PC-3 (cell line): Measurements from ENCODE around the gene KCNJ9. TPM values are rescaled to one million over a fixed set of nuclear protein-coding genes. Genes with fewer than 3 reads are reported as not detected.

Source experiments
- ATAC-seq: fragments of 200-7000 bp; cut with Tn5 transposase; 2 replicates; pipeline ENCODE4 v1.9.1; 2020; ENCODE audit warnings: mild to moderate bottlenecking, moderate library complexity
- BruUV-seq: library from RNA; stranded (reverse); fragments of 400-500 nt; replicated peaks from 2 replicates; lab custom pipeline; 2021; lab: Mats Ljungman, UMichigan
- CTCF ChIA-PET: fragments of 300-600 bp; sonication (Branson Sonifier 250); formaldehyde crosslinking; loops from one replicate; lab custom pipeline; 2022; ENCODE audit warnings: antibody characterized with exemption; lab: Charles Lee
- POLR2A ChIA-PET: fragments of 300-600 bp; sonication (Branson Sonifier 250); formaldehyde crosslinking; loops from one replicate; lab custom pipeline; 2022; ENCODE audit warnings: antibody characterized with exemption; ENCODE audit not compliant: unreplicated experiment; lab: Charles Lee
- DNase-seq: peaks from one replicate; pipeline ENCODE4 v3.0.0-alpha.2; 2015
- H2AFZ ChIP-seq: fragments of 300-600 bp; sonication (generic); 2 replicates; pipeline ENCODE4 v1.6.0; 2016; ENCODE audit warnings: antibody characterized with exemption, low read length
- H3F3A ChIP-seq: fragments of 300-600 bp; sonication (generic); one replicate; pipeline ENCODE4 v1.6.0; 2017; ENCODE audit warnings: antibody characterized with exemption, low read length, control low read depth, mild to moderate bottlenecking; ENCODE audit not compliant: unreplicated experiment
- H3K27ac ChIP-seq: fragments of 300-600 bp; sonication (generic); 2 replicates; pipeline ENCODE4 v1.5.1; 2016; ENCODE audit warnings: mild to moderate bottlenecking, low read length
- H3K27me3 ChIP-seq: fragments of 300-600 bp; sonication (generic); 2 replicates; pipeline ENCODE4 v1.6.1; 2016; ENCODE audit warnings: low read length, mixed read lengths
- H3K36me3 ChIP-seq: fragments of 300-600 bp; sonication (generic); 2 replicates; pipeline ENCODE4 v1.6.1; 2016; ENCODE audit warnings: low read depth, mixed run types, low read length, mixed read lengths
- H3K4me1 ChIP-seq: fragments of 300-600 bp; sonication (generic); 2 replicates; pipeline ENCODE4 v1.5.1; 2016; ENCODE audit warnings: low read length; ENCODE audit not compliant: insufficient read depth
- H3K4me2 ChIP-seq: fragments of 300-600 bp; sonication (generic); 2 replicates; pipeline ENCODE4 v1.6.0; 2016; ENCODE audit warnings: low read length
- H3K4me3 ChIP-seq: fragments of 300-600 bp; sonication (generic); 2 replicates; pipeline ENCODE4 v1.5.1; 2016; ENCODE audit warnings: mild to moderate bottlenecking, low read length, mixed read lengths
- H3K79me2 ChIP-seq: fragments of 300-600 bp; sonication (generic); 2 replicates; pipeline ENCODE4 v1.6.1; 2017; ENCODE audit warnings: low read length, mixed read lengths
- H3K9ac ChIP-seq: fragments of 300-600 bp; sonication (generic); 2 replicates; pipeline ENCODE4 v1.6.0; 2016; ENCODE audit warnings: mild to moderate bottlenecking, low read length
- H3K9me2 ChIP-seq: fragments of 300-600 bp; sonication (generic); replicated peaks from 2 replicates; pipeline ENCODE4 v1.6.1; 2016; ENCODE audit warnings: mixed run types, low read length, mixed read lengths
- H3K9me3 ChIP-seq: fragments of 300-600 bp; sonication (generic); 2 replicates; pipeline ENCODE4 v1.6.1; 2016; ENCODE audit warnings: low read length, mixed read lengths
- H4K20me1 ChIP-seq: fragments of 300-600 bp; sonication (generic); 2 replicates; pipeline ENCODE4 v1.6.1; 2016; ENCODE audit warnings: low read length, mixed read lengths
- EZH2 ChIP-seq: fragments of 300-600 bp; sonication (generic); IDR thresholded peaks from one replicate; pipeline ENCODE4 v1.6.1; 2017; ENCODE audit warnings: antibody characterized with exemption, mild to moderate bottlenecking, low read length; ENCODE audit not compliant: unreplicated experiment
- EZH2phosphoT487 ChIP-seq: fragments of 300-600 bp; sonication (generic); IDR thresholded peaks from 2 replicates; pipeline ENCODE4 v1.6.1; 2018; ENCODE audit warnings: mild to moderate bottlenecking, antibody characterized with exemption, low read length, borderline replicate concordance
- intact Hi-C: fragments of 100-400 bp; cut with micrococcal nuclease; formaldehyde crosslinking; loops from 2 replicates; pipeline ENCODE4 v1.9.0; 2023
- total RNA-seq: library from RNA; depleted of rRNA; stranded (reverse); fragments of >200 nt; gene quantifications from 2 replicates; pipeline ENCODE4 v1.2.3, GENCODE V29; 2014
- TF ChIP-seq, protein P1 (sequence below): fragments of 300-600 bp; sonication (generic); conservative IDR thresholded peaks from 2 replicates; pipeline ENCODE4 v1.5.1; 2017; ENCODE audit warnings: antibody characterized with exemption, low read depth, mild to moderate bottlenecking, low read length

The KCNJ9 gene
- total RNA-seq, 1 experiment from 2014 or later = not detected

DNA sequence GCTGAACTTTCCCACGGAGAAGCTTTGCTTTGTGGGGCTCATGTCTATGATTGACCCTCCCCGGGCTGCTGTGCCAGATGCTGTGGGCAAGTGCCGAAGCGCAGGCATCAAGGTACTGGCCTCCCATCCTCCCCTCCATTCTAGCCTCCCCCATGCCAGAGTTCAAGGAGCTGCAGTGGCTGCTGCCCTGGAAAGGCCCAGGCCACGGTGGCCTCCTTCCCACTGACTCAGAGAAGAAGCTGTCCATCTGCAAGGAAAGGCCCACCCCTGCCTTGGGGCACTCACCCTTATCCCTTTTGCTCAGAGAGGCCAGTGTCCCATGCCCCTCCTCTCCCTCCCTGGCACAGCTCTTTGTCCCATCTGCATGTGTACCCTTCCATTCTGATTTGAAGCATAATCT lies 49.1 kb downstream of the KCNJ9 start:
- DNase-seq = no peak
- no peaks in the 10 kb centered on the region for H3K9me3 ChIP-seq
- H3K9ac ChIP-seq = no peak overlapping the region
- H3K9me2 ChIP-seq = no peaks in the 10 kb centered on the region
- TF ChIP-seq, protein P1, sequence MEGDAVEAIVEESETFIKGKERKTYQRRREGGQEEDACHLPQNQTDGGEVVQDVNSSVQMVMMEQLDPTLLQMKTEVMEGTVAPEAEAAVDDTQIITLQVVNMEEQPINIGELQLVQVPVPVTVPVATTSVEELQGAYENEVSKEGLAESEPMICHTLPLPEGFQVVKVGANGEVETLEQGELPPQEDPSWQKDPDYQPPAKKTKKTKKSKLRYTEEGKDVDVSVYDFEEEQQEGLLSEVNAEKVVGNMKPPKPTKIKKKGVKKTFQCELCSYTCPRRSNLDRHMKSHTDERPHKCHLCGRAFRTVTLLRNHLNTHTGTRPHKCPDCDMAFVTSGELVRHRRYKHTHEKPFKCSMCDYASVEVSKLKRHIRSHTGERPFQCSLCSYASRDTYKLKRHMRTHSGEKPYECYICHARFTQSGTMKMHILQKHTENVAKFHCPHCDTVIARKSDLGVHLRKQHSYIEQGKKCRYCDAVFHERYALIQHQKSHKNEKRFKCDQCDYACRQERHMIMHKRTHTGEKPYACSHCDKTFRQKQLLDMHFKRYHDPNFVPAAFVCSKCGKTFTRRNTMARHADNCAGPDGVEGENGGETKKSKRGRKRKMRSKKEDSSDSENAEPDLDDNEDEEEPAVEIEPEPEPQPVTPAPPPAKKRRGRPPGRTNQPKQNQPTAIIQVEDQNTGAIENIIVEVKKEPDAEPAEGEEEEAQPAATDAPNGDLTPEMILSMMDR = no peak
- H3K27ac ChIP-seq = no peak overlapping the region
- no TSS peak for BruUV-seq
- ChIA-PET POLR2A (no interaction called here), CTCF (interaction anchor here (0.6 kb wide), 2 partner anchors 112 to 821 kb away, joined by 3 to 13 read pairs; no protein-coding TSS in a partner anchor)
- H3K79me2 ChIP-seq = no peaks in the 10 kb centered on the region
- ATAC-seq = no peak
- no peak overlapping the region for H2AFZ ChIP-seq
- H3K4me3 ChIP-seq = no peak overlapping the region
- peaks cover 25% of the 10 kb centered on the region for H3K4me1 ChIP-seq
- no peaks in the 10 kb centered on the region for H3K27me3 ChIP-seq
- no peaks in the 10 kb centered on the region for H4K20me1 ChIP-seq
- intact Hi-C loops = no loop called here
- H3F3A ChIP-seq = peaks cover 6% of the 10 kb centered on the region
- H3K36me3 ChIP-seq = no peaks in the 10 kb centered on the region
- no peak overlapping the region for H3K4me2 ChIP-seq

DNA sequence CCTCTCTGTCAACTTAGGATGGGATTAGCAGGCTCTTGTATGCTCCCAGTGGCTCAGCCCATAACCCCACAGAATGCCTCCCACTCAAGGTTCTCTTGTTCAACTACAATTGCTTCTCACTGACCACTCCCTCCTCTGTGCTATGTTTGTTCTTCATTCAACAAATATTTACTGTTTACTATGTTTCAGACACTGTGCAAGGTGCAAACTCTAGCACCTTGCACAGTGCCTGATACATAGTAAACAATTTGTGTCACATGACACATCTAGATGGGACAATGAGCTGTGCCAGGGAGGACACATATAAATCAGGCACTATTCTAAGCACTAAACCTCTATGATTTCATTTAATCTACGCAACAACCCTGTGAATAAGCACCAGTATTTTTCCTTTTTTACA lies 49.6 kb downstream of the KCNJ9 start:
- Histone ChIP-seq H2AFZ (no peak overlapping the region), H3K9ac (no peak overlapping the region), H3K4me1 (peaks cover 20% of the 10 kb centered on the region), H3K9me2 (no peaks in the 10 kb centered on the region), H3K79me2 (no peaks in the 10 kb centered on the region), H3F3A (peaks cover 1% of the 10 kb centered on the region), H4K20me1 (no peaks in the 10 kb centered on the region), H3K36me3 (no peaks in the 10 kb centered on the region), H3K4me2 (no peak overlapping the region), H3K27ac (no peak overlapping the region), H3K4me3 (no peak overlapping the region), H3K9me3 (no peaks in the 10 kb centered on the region), H3K27me3 (no peaks in the 10 kb centered on the region)
- ATAC-seq (no peak), DNase-seq (no peak)
- CTCF ChIA-PET = interaction anchor here (0.6 kb wide), 1 partner anchor 111 kb away, joined by 13 read pairs; no protein-coding TSS in a partner anchor
- no TSS peak for BruUV-seq
- POLR2A ChIA-PET = no interaction called here
- no peak for TF ChIP-seq EZH2phosphoT487
- TF ChIP-seq, protein P1 = no peak
- TF ChIP-seq EZH2 = no peak
- intact Hi-C loops = no loop called here

DNA sequence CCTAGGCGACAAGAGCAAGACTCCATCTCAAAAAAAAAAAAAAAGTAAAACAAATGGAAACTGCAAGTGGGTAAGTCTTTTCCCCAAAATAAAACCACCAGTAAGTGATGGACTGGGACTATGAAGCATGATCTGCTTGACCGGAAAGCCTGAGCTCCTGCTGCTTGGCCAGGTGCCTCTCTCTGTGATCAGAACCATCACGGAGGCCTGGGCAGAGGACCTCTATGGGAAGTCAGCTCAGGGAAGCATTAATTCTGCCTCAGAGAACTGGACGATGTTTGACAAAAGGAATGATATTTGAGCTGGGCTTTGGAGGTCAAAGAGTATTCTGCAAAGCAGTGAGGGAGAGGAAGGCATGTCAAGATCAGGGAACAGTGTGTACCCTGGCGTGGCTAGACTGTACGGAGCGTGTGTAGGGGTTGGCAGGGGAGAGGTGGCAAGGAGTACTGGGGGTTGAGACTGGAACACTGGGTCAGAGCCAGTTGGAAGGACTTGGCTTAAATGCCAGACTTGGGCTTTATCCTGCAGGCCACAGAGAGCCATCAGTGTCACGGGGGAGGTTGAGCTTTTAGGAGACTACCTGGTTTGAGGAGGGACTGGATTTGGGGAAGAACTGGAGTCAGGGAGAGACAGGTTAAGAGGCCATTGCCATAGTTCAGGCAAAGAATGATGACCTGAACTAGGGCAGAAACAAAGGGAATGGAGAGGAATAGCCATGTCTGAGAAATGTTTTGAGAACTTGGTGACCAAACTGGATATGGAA lies 50.6 kb downstream of the KCNJ9 start:
- no peak for TF ChIP-seq EZH2
- TF ChIP-seq, protein P1 = no peak
- TF ChIP-seq EZH2phosphoT487 = no peak
- ATAC-seq = no peak
- POLR2A ChIA-PET = no interaction called here

More for the DNA sequence above, 50.6 kb downstream of the KCNJ9 start:
- BruUV-seq = no TSS peak
- Histone ChIP-seq H3K4me2 (no peak overlapping the region), H2AFZ (no peak overlapping the region), H4K20me1 (no peaks in the 10 kb centered on the region), H3K4me3 (no peak overlapping the region), H3K9me3 (no peaks in the 10 kb centered on the region), H3F3A (no peaks in the 10 kb centered on the region), H3K36me3 (no peaks in the 10 kb centered on the region), H3K79me2 (no peaks in the 10 kb centered on the region), H3K9ac (no peak overlapping the region), H3K27me3 (no peaks in the 10 kb centered on the region), H3K9me2 (no peaks in the 10 kb centered on the region), H3K27ac (no peak overlapping the region), H3K4me1 (peaks cover 10% of the 10 kb centered on the region; the same call in 1 of the 2 replicates)
- CTCF ChIA-PET = no interaction called here
- DNase-seq = no peak
- intact Hi-C loops = no loop called here
